Ureter (tissue), 1 donor: ENCODE data around the gene ZNF536. TPM values are rescaled to one million over a fixed set of nuclear protein-coding genes. Genes with fewer than 3 reads are reported as not detected.

ENCODE experiments used
- DNase-seq: peaks from one replicate; pipeline ENCODE4 v3.0.0-alpha.2; 2020; ENCODE audit warnings: low spot score
- total RNA-seq: library from RNA; stranded (reverse); gene quantifications from one replicate; pipeline ENCODE4 v1.2.4, GENCODE V29; 2023
- donor health status: DM: yes; HTN: yes; CAD: no.

Gene ZNF536
- 15.8 TPM for total RNA-seq

DNA sequence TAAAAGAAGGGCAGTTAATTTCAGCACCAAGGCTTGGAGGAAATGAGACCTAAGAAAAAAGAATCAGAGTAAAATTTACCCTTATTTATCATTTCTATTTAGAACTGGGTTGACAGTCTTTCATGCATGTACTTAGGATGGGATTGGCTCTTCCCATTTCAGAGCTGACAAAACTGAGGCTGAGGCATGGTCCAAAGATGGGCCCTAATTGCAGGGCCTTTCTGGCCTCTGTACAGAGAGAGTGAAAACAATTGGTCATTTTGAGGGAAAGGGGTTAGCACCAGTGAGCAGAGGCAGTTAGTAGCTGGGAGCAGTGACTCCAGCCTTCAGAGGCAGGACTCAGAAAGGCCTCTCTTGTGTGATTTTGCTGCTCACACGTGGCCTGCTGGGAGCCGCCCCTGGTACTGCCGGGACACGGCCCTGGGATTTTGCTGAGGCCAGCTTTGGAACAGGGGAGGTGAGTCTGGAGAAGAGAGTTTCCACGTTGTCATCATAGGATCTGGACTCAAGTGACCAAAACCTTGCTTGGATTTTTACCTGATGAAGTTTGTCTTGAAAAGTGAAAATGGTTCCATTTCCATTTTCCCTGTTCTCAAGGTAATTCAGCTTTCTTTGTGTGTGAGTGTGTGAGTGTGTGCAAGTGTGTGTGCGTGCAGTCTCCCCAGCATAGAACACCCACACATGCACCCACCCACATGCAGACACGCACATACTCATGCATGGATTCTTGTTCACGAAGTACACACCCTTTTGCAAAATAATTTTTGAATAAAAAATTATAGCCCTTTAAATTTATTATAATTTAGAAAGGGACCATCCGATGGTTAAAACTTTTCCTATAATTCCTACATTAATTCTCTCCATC is at the start of gene ZNF536:
TSS of gene ZNF536 (plus strand) at position 425 of the 865 bp plus-strand sequence. CDS start 71,179 bp downstream, outside the sequence.
- DNase-seq = no peak

DNA sequence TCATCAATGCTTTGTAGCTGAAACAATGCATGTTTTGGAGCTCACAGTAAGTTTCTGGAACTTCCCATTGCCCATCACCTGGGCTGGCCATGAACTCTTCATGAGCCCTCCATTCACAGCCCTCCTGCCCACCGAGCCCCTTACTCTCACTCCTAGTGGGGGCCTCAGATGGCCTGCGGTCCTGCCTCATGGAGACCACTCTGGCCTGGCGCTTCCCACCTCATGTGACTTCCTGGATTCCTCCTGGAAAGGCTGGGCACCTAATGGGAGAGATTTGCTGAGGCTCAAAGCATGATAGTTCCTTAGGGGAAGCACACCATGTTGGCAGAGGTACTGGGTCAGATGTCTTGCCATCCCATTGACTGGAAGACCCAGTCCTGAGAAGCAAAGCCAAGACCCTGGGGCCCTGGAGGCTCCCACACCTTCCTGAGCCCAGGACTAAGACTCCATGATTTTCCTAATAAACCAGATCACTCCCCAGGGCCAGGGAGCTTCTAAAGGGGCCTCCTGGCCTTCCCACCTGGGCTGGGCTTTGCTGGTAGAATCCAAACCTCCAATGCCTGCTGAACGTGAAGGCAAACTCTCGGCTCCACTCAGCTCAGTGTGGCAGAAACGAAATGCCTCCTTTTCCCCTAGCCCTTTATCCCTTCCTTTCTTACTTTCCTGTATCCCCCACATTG is 49.4 kb upstream of the ZNF536 start:
- no peak for DNase-seq

DNA sequence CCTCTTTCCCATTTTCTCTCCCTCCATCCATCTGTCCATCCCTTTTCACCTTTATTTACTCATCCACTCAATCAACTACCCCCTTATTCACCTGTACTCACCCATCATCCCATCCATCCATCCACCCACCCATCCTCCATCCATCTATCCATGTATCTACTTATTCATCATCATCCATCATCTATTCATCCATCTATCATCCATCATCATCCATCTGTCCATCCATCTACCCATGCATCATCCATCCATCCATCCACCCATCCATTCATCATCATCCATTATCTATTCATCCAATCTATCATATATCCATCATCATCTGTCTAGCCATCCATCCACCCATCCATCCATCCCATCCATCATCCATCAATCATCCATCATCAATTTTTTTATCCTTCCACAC is 48.3 kb upstream of the ZNF536 start:
- no peak for DNase-seq

DNA sequence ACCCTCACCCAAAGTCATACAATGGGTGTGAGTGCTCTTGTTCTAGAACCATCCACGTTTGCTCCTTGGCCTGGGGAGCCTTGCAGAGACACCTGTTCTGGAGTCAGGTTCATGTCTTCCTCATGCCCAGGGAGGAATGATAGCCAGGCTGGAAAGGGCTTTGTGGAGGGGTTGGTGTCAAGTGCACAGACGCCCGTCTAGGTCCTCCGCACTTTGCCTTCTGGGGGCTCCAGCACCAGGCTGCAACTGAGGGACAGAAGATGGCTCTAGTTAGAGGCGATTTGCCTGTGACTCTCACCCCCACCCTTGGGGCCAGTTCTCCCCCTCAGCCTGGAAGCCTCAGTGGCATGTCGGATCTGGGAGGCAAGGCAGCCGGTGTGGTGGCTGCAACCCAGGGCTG is 47.2 kb upstream of the ZNF536 start:
- DNase-seq = no peak

DNA sequence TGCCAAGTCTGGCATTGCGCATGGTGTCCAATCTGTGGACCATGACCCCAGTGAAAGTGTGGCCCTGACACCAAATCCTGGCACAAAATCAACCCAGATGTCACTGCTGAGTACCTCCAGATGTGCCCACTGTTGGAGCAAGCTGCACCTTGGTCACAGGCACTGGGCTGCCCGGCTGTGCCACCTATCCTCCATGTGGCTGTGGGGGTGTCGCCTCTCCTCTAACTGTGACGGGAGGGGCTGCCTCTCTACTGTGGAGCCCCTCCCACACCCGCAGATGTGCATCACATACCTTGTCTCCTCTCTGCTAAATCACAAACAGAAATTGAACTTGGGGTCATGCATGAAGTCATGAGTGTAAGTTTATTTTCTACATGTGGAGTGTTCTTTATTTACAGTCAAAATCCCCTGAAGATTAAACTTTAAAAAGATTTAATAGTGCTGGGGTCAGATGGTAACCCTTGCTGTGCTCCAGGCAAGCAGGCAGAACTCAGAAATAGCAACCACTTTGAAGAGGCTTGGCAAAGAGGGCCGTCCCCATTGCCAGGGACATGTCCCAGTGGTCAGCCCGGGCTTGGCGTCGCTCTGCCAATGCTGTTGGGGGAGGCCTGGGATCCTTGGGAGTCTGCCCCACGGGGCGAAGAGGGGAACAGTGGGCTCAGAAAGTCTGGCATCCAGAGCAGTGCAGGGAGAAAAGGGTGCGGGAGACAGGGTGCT is 46.4 kb upstream of the ZNF536 start:
- DNase-seq = peak; percentile 61

DNA sequence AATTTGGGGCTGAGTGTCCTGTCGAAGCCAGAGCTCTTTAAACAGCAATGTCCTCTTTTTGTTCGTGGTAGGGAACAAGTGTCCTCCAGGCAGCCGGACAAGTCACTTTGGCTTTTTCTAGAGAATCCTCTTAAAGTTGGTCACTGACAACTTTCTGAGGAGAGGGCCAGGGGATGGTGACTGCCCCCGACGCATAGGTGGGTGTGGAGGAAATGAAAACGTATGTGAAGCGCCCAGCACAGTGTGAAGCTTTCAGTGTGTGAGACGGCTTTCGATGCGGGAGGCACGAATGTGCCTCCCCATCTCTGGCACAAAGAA is 45.8 kb upstream of the ZNF536 start:
- no peak for DNase-seq

DNA sequence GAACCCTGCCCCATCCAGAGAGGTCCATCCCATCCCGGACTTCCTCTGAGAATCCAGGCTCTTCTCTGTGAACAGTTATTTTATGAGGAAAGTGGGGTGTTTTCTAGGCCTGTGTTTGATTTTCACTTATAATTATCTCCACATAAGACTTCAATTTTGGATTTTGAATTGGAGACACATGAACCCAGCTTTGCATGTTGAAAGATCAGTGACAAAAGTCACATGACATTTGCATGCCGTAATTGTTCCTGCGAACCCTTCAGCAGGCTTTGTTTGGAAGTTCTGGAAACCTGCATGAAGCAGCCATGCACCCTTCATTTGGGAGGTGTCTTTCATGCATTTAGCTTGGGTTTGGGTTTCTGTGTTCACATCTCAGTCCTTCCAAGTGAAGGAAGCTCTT is 44.9 kb upstream of the ZNF536 start:
- DNase-seq = no peak

DNA sequence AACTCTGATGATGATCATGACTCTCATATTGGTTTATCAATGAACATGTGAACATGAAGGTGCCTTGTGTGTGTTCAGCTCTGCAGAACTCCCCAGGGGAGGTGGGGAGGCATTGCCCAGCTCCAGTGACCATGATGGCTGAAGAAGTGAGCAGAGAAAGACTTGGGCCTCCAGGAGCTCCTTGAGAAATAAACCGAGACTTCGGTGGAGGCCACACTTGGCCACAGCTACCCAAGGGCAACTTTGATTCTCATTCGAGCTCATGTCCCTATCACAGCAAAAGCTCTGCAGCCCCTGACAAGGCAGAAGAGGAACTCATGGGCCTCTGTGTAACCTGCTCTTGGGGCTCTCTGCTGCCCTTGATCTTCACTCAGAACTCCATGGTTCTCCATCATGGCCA is 44.1 kb upstream of the ZNF536 start:
- DNase-seq = no peak

DNA sequence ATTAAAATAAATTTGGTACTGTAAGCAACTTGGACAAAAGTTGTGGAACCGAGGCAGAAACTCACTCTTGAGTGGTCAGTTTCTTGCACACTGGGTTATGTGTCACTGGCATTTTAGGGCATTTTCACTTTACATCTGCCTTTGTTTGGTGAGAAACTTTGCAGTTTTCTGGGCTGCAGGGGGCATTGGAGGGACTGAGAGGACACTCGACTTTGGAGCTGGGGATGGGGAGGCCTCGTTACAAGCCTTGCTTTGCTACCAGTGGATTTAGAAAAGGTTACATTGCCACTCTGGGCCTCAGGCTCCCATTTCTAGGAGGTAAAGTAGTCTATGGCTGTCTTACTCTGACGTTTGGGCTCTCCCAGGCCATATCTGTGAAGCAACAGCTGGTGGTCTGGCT is 41.9 kb upstream of the ZNF536 start:
- DNase-seq = no peak

DNA sequence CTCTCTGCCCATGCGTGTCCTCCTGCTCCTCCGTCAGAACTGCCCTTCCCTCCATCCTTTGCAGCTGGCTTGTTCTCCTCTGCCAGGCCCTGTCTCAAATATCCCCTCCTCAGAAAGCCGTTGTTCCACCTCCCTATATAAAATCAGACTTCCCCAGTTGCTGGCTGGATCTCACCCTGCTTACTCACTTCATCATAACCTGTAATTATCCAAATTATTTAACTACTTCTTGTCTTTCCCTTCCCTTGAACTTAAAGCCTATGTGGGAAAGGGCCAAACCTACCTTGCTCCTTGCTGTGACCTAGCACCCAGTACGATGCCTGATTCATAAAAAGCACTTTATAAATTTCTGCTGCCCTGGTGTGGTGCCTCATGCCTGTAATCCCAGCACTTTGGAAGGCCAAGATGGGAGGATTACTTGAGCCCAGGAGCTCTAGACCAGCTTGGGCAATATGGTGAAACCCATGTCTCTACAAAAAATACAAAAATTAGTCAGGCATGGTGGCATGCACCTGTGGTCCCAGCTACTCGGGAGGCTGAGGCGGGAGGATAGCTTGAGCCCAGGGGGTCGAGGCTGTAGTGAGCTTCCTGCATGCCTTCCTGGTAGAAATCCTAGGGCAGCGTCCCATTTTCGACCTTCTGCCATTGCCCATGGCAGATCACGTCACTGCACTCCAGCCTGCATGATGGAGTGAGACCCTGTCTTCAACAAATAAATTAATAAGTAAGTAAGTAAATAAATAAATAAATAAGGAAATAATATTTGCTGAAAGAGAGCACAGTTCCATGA is 39.5 kb upstream of the ZNF536 start:
- DNase-seq = no peak

DNA sequence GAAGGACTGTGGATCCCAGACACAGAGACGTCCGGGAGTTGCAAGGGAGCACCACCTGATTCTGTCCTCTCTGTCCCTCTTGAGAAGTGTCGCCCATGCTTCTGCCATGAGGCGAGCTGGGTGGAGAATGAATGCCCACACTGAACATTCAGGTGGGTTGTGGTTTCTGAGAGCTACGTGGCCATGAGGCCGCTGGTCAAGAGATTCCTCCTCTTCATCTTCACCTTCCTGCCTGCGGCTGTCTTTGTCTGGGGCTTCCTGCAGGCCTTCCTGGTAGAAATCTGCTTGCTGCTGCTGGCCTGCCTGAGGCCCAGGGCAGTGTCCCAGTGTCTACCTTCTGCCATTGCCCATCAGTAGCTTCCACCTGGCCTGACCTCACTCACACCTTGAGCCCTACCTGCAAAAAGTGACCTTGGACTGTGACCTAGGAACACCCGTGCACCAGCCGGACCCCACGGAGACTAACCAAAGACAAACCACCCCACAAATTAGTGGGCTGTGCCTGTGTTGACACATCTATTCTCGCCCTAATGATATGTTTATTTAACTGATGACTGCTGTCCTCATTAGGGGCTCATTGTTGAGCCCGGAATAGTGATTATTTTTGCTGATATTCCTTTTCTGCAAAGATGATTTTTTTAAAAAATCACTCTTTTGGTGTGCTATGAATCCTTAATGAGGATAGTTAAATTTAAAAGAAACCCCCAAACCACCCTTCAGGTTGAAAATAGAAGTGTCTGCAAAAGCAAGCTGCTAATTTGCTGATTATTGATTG is 38.7 kb upstream of the ZNF536 start:
- no peak for DNase-seq

DNA sequence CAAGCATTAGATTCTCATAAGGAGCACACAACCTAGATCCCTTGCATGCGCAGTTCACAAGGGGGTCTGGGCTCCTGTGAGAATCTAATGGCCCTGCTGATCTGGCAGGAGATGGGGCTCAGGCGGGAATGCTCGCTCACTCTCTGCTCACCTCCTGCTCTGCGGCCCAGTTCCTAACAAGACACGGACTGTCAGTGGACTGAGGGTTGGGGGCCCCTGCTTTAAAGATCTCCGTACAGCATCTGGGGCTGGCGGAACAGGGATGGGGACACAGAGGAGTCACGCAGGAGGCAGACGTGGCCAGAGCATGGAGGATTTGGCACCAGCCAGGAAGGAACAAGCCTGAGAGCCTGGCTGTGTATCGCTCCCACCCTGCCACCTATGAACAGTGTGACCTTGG is 37.3 kb upstream of the ZNF536 start:
- no peak for DNase-seq

DNA sequence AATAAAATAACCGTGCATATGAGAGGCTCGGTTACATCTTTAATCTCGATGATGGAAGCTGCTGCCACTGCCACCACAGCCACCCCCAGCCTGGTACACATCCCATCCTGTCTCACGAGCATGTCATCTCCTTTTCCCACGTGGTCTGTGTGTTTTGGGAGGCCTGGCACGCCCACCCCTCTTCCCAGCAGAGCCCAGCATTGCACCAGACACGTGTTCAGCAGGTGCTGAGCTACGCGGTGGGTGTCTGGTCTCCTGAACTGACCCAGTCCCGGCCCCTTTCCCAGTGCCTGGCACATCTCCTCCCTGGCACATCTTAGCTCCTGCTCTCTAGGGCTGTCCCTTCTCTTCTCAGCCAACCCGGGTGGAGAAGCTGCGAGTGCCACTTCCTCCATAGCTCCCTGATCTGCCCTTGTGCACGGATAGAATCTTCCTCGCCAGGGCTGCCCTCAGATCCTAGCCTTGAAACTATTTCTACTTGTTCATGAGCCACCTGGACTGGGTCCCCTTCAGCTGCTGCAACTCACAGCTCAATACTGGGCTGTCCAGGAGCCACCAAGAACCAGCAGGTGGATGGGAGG is 36.8 kb upstream of the ZNF536 start:
- no peak for DNase-seq

DNA sequence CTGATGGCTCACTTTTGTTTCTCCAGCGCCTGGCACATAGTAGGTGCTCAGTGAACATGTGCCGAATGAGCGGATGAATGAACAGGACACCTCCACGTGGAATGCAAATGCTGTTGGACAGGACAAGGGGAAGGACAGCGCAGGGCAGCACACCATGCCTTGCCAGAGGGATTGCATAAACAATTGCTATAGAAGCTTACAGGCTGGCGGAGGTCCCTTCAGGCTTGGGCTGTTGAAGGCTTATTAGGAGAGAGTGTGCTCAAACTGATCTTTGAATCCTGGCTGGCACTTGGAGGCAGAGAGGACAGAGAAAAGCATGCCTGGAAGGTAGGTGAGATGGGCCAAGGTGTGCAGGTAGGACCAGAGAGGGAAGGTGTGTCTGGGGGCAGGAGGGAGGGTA is 35.9 kb upstream of the ZNF536 start:
- no peak for DNase-seq

DNA sequence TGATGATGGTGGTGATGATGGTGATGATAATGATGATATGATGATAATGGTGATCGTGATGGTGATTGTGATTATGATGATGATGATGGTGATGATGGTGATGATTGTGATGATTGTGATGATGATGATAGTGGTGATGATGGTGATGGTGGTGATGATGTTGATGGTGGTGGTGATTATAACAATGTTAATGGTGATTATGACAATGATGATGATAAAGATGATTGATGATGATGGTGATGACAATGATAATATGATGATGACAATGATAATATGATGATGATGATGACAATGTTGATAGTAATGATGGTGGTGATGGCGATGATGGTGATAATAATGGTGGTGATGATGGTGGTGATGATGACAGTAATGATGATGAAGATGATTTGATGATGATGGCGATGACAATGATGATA is 34.1 kb upstream of the ZNF536 start:
- DNase-seq = no peak

DNA sequence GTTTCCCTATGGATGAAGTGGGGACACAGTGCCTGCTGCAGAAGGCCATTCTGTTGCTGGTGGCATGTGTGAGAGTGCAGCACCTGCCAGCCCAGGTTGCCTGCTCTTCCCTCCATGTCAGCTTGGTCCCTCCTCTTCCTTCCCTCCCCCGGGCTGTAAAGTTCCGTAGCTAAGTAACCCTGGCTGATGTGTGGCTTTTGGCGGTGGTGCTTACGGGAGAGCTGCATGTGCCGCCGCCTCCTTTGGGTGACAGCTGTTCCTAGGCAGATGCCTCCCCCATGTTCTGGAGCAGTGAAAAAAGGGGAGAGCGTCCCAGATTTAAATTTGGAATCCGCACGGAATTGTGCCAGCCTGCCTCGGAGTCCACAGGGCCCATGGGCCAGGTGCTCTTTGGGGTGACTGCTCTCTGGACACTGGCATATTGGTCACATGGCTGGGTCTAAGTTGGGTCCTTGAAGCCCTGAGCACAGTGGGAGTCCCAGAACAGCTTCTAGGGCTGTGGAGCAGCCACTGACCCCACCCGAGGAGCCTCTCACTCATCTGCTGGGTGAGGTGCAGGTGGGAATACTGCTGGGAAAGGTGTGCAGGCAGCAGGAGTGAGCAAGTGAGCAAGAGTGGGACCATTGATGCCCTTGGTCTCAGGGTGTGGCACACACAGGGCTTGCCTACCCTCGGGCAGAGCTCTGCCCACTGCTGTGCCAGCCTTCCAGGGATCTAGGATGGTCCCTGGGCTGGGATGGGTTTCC is 33.1 kb upstream of the ZNF536 start:
- DNase-seq = no peak

DNA sequence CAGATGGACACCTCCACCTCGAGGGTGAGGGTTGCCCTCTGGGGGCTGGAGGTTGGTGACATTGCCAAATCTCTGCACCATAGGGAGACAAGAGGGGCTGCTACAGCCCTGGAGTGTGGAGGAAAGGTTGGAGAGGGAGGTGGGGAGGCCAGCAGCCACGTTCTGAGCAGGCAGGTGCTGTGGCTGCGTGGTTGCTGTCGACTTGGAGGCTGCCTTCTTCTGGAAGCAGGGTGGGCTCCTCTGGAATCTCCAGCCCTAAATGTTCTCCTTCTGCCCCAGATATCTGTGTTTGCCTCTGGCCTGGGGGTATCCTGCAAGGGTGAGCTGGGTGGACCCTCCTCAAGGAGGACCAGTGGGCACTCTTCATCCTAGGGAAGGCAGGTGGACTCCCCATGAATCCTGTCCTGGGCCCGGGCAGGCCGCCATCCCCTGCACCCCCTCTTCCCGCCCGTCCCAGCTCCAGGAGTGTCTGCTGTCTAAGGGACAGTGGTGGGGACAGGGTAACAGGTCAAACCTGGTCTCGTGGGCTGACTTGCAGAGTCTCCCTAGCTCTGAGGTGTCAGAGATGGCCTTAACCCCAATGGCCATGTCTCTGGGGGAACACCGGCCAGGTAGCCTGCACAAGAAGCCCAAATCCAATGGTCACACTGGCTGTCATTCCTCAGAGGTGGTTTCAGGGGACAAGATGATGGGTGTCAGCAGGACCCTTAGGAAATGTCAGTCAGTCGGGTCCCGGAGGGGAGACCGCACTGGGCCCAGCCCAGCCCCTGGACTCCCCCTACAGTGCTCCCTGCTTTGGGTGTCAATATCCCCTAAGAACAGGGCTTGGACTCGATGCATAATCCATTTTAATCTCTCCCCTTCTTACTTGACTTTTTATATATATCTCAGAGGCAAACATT is 32.3 kb upstream of the ZNF536 start:
- DNase-seq = no peak

DNA sequence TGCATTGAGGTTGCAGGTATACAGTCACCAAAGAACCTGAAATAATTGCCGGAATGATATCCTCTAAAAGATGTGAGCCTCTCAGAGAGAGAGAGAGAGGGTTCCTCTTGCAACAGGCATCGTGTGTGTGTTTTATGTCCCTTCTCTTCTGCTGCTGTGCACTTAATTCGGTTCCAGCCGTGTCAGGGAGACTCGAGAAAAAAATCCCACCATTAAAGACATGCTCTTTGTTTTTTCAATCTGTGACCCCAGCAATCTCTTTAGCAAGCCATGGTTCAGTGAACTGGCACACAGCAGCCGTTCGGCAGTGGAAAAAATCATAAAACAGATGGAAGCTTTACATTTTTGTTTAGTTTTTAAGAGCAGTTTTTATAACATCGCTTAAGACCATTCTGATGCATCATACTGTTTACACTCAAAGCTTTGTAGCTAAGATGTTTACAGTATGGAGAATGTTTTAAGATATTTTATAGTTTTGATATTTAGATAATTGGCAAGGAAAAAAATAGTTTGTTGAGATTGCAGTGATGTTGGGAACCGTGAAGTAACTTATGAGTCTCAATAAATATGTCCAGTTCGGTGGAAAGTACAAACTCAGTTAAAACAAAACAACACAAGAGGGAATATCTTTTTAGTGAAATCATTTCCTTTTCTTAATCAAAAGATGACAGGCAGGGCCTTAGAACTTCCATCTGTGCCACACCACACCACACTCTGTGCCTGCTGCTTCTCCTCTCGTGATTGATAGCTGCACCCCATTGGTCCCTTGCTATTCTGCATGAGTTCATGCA is 31.2 kb upstream of the ZNF536 start:
- no peak for DNase-seq
